Measurements from ENCODE around the gene C1GALT1C1L.

DNA sequence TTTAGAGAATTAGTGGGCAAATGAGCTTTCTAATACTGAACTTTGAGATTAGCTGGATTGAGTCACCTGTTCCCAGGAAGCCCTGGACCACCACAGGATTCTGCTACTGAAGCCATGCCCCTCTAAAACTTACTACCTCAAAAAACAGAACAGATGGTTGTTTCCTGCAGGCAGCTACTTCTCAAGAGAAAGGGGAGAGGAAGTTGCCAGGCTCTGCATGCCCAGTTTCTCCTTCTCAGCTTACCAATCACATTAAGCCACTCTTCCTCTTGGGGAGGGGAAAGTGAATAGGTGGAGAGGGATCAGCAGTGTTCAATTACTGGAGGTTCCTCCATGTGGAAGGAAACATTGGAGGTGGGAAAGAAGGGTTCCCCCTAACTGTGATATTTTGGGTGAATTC is 24.9 kb upstream of the C1GALT1C1L start:
- TF ChIP-seq, protein P1, sequence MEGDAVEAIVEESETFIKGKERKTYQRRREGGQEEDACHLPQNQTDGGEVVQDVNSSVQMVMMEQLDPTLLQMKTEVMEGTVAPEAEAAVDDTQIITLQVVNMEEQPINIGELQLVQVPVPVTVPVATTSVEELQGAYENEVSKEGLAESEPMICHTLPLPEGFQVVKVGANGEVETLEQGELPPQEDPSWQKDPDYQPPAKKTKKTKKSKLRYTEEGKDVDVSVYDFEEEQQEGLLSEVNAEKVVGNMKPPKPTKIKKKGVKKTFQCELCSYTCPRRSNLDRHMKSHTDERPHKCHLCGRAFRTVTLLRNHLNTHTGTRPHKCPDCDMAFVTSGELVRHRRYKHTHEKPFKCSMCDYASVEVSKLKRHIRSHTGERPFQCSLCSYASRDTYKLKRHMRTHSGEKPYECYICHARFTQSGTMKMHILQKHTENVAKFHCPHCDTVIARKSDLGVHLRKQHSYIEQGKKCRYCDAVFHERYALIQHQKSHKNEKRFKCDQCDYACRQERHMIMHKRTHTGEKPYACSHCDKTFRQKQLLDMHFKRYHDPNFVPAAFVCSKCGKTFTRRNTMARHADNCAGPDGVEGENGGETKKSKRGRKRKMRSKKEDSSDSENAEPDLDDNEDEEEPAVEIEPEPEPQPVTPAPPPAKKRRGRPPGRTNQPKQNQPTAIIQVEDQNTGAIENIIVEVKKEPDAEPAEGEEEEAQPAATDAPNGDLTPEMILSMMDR (IDR thresholded peaks at IDR 0.05): no peak
- no peak for TF ChIP-seq RFX5 (IDR thresholded peaks at IDR 0.05)
- no peak for TF ChIP-seq RAD21 (conservative IDR thresholded peaks at IDR 0.05 in 1 of 2, IDR thresholded peaks at IDR 0.05 in 1 of 2)
- no peak for TF ChIP-seq POLR2A (IDR thresholded peaks at IDR 0.05; ENCODE audit: low read length)
- no peak for TF ChIP-seq SMC3 (IDR thresholded peaks at IDR 0.05)
- TF ChIP-seq, protein P2, sequence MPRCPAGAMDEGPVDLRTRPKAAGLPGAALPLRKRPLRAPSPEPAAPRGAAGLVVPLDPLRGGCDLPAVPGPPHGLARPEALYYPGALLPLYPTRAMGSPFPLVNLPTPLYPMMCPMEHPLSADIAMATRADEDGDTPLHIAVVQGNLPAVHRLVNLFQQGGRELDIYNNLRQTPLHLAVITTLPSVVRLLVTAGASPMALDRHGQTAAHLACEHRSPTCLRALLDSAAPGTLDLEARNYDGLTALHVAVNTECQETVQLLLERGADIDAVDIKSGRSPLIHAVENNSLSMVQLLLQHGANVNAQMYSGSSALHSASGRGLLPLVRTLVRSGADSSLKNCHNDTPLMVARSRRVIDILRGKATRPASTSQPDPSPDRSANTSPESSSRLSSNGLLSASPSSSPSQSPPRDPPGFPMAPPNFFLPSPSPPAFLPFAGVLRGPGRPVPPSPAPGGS (IDR thresholded peaks at IDR 0.05): no peak
- TF ChIP-seq KDM1A (IDR thresholded peaks at IDR 0.05; ENCODE audit: low read depth): no peak
- no peak for TF ChIP-seq EP300 (IDR thresholded peaks at IDR 0.05)
